ENCODE measurements around the gene BEAN1.

The BEAN1 gene

DNA sequence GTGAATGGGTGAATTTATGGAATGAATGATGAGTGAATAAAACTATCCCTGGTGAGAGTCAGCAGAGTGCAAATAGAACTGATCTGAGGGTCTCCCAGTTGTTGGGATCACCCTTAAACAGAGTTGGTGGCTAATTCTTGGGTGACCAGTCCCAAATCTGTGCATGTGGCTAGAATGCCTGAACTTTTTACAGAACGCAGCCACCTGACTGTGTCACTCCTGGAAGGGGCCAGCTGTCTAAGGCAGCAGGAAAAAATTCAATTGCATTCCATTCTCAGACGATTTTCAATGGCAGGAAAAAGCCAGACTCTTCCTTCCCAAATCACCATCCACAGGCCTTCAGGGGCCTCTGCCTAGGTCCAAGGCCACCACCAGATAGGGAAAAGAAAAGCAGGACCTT, 43.5 kb downstream of the BEAN1 start:
- no peak for DNase-seq (ENCODE audit: low read depth in 2 of 2)

DNA sequence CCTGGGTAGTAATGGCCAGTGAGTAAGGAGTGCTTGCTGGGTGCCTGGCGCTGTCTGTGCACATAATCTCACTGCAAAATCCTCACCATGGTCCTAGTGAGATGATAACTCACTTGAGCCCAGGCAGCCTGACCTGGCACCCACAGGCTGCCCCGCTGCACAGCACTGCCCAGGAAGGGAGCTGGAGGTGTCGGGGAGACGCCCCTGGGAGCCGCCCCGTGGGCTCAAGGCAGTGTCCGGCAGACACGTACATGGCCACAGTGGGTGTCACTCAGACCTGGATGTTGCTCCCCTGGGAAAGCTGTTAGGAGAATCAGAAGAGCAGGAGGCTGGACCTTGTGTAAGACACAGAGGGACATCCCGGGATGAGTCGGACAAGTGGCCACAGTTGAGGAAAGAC, 44.2 kb downstream of the BEAN1 start:
- no peak for DNase-seq (ENCODE audit: low read depth in 2 of 2)

DNA sequence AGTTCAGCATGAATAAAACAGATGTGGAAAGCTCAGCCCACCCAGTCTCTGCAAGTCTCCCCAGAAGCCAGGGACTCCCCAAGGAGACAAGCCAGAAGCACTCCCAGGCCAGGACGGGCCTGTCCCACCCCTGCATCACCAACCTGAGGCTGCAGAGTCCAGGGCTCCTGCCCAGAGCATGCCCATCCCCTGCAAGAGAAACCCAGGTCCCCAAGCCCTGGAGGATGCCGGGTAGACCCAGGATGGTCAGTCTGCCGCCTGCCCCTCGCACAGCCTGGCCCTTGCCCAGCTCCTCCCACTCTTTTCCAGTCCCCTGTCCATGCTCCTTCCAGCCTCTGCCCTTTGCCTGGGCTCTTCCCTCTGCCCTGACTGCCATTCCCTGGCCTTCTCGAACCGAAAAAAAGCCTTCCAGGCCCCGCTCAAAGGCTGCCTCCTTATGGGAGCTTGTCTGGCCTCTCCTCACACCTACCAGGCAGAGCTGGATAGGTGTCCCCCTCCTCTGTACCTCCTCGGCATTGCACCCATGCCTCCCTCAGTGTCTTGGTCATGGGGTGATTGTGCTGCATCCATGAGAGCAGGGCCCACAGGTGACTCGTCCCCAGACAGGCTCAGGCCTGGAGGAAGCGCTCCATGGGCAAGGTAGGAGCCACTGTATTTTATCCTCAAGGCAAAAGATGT, 44.8 kb downstream of the BEAN1 start:
- no peak for DNase-seq (ENCODE audit: low read depth in 2 of 2)

DNA sequence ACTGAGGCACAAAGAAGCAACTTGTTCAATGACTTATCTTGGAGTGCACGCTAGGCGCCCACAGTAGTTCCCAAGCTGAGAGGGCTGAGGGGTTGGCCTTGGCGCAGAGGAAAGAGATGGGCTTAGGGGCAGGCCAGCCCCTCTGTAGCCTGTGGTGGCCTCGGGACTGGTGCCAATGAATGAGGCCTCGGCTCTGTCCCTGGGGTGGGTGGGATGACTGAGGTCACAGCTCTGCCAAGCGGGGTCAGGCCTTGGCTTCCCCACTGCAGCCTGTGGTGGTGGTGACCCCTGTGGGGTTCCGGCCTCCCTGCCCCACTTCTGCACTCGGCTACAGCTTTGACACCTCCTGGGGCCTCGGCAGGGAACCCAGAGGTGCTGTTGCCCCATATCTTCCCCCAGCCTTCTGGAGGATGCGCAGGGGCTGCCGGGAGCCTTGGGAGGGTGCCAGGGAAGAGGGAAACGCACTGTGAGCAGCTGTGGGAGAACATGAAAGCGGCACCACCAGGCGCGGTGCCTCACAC, 46.0 kb downstream of the BEAN1 start:
- no peak for DNase-seq (ENCODE audit: low read depth in 2 of 2)

DNA sequence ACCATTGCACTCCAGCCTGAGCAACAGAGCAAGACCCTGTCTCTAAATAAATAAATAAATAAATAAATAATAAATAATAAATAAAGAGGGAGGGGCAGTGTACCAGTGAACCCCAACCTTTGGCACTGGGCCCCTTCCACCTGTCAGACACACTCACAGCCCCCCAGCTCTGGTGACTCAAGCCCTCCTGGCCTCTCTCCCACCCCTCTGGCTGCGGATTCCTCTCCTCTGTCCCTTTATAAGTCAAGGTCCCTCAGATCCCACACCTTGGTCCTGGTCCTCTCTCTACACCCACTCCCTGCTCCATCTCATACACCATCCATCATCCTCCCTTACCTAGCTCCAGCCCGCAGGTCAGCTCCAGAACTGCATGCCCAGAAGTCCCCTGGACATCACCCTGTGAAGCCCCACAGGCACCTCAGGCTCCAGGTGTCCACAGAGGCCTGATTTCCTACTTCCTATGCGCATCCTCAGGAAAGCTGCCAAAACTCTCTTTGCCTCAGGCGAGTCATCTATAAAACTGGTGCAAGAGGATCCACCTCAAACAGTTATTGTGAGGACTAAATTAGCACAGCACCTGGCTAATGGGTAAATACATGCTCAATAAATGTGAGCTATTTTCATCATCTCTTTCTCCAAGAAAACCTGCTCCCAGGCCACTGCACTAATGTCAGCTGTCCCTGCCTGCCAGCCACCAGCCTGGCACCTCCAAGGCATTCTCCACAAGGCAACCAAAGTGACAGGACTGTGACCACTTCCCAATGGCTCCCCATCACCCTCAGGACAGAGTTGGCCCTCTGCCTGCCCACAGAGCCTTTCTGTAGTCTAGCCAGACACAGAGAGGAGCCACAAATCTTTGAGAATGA, 46.8 kb downstream of the BEAN1 start:
- DNase-seq (ENCODE audit: low read depth in 2 of 2), result no peak

DNA sequence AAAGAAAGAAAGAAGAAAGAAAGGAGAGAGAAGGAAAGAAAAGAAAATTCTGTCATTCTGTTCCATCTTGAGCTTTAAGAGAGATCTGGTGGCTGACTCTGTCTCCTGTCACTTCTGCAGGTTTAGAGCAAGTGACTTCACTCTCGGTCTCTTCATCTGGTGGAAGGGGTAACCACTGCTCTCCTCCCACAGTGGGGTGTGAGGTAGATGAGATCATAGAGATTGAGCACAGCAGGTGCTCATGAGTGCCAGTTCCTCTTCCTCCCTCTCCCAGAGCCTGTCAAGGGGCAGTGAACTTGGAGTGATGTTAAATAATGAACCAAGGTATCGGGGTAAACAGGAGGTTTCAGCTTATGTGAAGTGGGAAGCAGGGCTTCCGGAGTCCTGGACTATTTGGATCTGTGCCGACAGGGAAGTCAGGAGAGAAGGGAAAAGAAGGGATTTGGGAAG, 47.7 kb downstream of the BEAN1 start:
- DNase-seq (ENCODE audit: low read depth in 2 of 2), result peak; percentile 34 to 36

DNA sequence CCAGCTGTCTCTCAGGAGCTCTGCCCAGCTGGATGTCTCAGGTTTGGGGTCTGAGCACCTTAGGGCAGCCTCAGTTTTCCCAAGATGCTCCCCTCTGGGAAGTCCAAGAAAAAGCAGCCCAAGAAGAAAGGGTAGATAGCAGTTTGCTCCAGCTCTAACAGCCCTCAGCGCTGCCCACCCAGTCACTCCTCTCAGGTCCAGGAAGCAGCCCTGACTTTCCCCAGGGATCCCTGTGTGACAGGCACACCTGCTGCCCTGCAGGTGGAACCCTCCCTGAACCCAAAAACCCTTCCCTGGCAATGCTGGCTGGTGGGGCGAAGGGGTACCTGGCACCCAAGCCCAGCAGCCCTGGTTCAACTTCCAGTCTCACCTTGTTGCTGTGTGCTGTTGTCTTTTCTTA, 48.1 kb downstream of the BEAN1 start:
- DNase-seq (ENCODE audit: low read depth in 2 of 2), result no peak

DNA sequence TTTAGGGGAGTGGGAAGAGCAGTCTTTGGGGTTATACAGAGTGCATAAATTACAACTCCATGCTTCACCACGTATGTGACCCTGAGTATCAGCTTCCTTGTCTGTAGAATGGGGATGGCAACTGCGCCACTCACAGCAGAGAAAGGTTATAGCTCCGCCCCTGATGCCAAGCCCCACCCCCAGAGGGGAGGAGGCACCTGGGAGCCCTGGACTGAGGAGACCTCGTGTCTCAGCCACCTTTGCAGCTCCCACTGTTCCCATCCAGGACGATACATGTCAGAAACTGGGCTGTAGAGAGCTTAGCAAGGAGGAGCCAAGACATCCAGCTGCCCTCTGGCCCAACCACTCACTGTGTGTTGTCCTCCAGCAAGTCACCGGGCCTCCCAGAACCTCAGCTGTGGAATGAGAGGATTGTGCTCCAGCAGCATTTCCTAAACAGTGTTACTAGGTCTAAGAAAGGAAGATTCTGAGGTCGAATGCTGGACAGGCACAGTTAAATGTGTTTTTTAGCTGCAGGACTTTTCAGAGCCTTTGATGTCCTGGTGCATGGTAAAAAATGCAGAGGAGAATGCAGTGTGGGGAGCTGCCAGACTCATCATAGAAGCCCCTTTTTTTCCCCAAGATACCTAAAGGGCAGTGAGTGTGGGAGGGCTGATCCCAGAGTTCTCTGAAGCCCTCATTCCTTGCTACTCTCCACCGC, 49.4 kb downstream of the BEAN1 start:
- DNase-seq (ENCODE audit: low read depth in 2 of 2), result peak; percentile 15 to 34

DNA sequence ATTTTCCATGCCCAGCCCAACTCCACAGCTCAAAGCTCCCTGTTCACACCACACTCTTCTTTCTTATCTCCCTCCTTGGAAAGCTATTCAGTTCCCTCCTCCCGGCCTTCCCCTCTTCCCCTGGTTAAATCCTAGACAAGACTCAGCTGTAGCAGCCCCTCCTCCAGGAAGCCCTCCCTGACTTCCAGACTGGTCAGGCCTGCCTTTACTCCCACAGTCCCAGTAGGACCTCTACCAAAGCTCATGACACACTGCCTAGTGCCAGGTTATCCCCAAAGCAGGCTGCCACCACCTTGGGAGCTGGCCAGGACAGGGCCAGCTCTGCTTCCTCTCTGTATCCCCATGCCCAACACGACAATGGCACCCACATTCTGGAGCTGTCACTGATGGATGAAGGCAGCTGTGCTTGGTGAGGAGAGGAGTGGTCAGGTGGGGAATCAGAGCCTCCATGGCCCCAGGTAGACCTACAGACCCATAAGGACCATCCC, 50.0 kb downstream of the BEAN1 start:
- DNase-seq (ENCODE audit: low read depth in 2 of 2), result no peak

DNA sequence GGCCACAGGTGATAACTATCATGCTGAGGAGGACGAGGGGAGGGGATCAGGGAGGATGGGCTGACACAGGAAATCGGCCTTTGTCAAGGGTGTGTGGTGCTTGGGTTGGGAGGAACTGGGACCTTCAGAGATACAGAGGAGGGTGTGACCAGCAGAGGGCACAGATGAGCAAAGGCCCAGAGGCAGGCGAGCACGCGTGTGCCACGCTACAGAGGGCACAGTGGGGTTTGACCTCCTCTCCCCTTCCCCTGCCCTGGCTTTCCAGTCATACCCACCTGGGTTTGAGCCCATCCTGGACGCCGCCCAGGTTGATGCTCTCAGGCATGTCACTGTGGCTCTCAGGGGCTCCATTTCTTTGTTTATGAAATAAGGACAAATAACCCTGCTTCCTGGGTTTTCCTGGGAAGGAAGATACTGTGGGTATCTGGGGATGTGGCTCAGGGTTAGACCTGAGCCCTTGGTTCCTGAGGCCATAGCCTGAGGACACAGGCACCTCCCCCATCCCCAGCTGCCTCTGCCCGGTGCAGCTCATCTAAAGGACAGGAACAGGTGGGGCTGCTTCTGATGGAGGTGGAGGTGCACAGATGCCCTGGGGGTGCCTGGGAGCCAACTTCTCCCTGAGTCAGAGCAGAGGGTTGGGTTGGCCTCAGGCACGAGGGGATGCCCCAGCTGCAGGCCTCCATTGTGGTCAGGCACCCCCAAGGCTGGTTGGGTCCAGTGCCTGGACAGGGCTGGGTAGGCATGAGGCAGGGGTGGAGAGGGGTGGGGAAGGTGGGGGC, 51.8 kb downstream of the BEAN1 start:
- DNase-seq (ENCODE audit: low read depth in 2 of 2), result peak; percentile 60 to 68

DNA sequence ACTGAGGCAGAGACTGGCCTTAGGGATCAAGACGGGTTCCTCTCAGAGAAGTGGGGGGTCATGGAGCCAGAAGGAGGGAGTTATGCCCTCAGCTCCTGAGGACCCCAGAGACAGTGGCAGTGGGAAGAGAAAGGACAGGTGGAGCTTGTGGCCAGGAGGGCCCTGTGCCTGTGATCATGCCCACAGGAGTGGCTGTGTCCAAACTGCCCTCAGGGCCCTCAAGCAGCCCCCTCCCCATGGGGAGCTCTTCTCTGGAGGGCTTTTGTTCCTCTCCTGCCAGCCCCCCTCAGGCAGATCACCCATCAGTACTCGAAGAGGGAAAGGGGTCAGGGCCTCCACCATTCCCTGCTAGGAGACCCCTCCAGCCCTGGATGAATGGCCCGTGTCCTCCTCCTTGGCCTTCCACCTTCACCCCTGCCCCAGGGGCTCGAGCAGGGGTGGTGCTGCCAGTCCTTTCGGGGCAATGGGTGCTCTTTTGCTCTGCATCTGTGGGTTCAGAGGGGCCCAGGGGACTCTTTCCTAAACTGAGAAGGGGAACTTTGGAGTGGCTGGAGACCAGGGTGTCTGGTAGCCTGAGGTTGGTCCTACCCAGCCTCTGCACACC, 52.7 kb downstream of the BEAN1 start:
- DNase-seq (ENCODE audit: low read depth in 2 of 2), result no peak

DNA sequence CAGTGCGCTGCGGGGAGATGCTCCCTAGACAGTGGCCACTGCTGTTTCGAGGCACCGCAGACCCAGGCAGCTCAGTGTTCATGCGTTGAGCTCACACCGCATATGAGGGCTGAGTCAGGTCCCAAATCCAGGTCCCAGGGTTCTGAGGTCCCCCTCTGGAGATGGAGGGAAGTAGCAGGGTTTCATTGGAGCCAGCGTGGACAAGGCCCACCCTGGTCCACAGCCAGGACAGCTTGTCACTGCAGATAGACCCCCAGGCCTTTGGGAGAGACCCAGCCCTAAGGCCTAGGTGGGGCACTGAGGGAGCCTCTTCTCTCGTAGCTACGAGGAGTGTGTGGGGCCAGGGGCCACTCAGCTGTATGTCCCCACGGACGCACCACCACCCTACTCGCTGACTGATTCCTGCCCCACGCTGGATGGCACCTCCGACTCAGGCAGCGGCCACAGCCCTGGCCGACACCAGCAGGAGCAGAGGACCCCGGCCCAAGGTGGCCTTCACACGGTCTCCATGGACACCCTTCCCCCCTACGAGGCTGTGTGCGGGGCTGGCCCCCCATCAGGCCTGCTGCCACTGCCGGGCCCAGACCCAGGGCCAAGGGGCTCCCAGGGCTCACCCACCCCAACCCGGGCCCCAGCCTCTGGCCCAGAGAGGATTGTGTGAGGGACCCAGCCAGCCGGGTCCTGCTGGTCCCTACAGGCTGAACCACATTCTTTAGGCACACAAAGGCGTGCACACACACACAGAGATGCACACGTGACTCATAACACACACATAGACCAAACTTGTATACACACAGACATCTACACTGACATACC, 53.4 kb downstream of the BEAN1 start:
- DNase-seq (ENCODE audit: low read depth in 2 of 2), result no peak

DNA sequence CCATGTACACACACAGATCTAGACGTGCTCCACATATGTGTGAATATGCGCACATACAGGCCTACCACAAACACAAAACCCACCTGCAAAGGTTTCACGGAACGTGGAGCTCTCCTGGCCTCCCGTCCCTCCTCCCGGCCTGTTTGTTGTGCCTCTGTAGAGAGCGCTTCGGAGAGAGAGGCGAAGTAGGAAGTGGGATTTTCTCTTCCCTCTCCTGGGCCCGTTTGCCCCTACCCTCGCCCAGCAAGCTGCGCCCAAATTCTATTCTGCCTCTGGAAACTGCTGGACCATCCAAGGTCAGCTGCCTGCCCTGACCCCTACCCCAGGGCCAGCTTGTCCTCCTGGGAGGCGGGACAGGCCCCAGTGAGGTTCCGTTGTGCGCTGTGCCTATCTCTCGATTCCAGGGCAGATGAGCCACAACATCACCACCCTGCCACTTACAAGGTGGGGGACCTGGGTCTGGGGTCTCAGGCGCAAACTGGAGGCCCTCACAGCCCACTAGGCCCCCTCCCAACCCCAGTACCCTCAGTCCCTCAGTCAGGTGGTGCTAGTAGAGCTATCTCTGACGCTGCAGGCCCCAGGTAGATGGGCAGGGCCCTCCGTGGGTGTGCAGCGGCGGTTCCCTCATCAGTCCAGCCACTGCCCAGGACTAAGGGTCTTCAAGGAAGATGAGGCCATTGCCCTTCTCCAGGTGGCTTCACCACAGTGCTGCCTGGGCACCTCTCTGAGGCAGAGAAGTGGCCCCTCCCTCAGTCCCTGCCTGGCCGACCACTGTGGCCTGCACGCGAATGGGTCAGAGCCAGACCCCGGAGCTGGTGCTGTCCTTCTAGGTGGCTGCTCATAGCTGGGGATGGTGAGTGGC, 54.2 kb downstream of the BEAN1 start:
- DNase-seq (ENCODE audit: low read depth in 2 of 2), result no peak

DNA sequence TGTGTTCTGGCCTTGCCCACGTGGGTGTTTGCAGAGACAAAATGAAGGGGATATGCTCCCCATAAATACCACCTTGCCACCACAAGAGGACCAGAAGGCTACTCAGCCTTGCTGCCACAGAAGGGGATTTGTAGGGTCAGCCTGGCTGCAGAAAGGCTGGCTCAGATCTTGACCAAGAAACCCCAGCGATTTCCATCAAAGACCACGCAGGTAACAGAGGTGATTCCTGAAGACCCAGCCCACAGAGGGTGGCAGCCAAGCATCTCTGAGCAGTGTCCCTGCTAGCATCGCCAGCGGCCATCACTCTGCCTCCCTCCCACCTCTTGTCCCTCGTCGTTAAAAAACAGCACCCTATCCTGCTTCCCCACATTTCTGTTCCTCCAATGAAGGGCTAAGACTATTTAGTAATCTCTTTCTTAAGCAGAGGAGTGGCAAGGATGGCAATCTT, 54.9 kb downstream of the BEAN1 start:
- DNase-seq (ENCODE audit: low read depth in 2 of 2), result no peak

DNA sequence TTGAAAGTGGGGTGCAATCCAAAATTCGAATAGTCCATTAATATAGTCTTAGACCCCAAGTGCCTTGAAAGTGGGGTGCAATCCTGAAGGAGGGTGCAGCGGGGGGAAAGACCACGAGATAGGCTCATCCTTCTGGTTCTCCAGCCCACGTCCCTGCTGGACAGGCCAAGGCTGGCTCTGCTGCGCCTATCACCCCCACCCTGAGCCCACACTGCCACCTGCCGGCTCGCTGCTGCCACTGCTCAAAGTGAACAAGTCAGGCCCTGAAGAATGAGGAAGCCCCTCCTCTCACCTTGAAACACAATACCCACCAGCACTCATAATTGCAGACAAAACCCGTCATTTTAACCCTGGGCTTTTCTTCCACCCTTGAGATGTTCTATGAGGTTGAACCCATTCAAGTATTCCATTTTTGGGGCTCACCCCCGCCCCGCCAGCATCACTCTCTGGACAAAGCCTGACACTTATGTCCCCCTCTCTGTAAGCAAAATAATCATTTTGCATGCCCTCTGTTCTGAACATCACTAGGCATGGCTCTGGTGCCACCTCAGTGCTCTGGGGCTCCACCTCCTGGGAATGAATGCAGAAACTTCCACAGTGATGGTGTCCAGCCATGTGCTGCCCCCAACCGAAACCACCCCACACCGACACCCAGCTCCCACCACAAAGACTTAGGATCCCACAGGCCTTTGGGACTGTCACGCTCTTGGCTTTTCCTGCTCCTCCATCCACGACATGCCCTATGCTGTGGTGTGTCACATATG, 56.8 kb downstream of the BEAN1 start:
- peak; percentile 43 to 51 for DNase-seq (ENCODE audit: low read depth in 2 of 2)

DNA sequence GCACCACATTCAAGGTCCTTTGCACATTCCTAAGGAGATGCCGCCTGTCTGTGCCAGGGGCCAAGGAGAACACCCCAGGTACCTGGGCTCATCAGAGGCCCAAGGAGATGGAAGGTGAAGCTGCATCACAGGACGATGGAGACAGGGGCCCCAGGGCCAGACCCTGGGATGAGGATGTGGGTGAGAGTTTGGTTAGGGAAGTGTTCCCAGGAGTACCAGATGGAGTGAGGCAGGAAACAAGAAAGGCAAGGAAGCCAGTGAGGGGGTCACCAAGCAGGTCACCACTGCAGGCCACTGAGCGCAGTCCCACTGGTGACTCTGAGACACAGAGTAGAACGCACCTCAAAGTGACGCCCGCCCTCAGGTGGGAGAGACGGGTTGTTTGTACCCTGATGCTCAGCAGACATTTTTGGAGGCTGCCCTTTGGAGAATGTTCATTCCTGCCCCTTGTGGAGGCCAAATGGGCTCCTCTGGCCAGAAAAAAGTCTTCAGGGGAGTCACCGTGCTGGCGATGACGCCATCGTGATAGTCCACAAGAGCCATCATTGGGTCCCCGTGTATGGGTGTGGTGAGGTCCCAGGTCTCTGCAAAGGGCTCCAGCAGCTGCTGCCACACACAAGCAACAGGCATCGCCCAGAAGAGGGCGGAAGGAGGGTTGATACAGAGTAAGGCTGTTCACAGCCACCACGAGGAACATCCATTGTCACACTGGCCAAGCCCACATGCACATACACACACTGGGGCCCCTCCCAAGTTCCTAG, 57.5 kb downstream of the BEAN1 start:
- DNase-seq (ENCODE audit: low read depth in 2 of 2), result no peak

DNA sequence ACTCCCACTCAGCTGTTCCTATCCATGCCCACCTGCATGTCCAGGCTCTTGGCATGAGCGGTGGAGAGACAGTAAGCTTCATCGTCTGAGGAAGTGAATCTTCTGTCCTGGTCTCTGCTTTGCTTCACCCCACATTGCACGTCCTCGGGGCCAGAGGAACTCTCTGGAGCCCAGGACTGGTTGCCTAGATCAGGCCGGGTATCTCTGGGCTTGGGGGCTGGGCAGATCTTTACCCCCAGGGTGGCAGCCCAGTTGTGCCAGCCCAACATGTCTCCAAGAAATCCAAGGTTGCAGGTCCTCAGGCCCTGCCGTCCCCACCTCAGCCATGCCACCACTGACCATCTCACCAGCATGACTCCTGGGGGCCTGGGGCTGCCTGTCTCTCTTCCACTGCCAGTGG, 58.3 kb downstream of the BEAN1 start:
- DNase-seq (ENCODE audit: low read depth in 2 of 2), result no peak

Data from stimulated activated CD8-positive, alpha-beta memory T cell treated with anti-CD3 and anti-CD28 coated beads, Interleukin-15, amount 100 ng/mL, for 48 hours (primary cell).